Lower leg skin (tissue), 4 donors: ENCODE results near the gene FGF2. TPM values are rescaled to one million over a fixed set of nuclear protein-coding genes. Genes with fewer than 3 reads are reported as not detected.

Source experiments
- DNase-seq, 2 donors: peaks; one replicate each; pipeline ENCODE4 v3.0.0-alpha.2; 2019; ENCODE audit warnings: low spot score in 2 of 2
- H3K4me3 ChIP-seq: fragments of 200-600 bp; sonication (generic); 2 replicates; pipeline ENCODE4 v1.5.1; 2017; ENCODE audit warnings: mild to moderate bottlenecking, low read depth; ENCODE audit not compliant: poor library complexity, severe bottlenecking
- CTCF ChIP-seq, 3 donors: fragments of 450-650 bp; IDR thresholded peaks; one replicate each; pipeline ENCODE4 v1.5.1; 2016; ENCODE audit warnings: antibody characterized with exemption in 3 of 3, mild to moderate bottlenecking in 3 of 3, moderate library complexity in 2 of 3
- POLR2A ChIP-seq, 2 donors: fragments of 450-650 bp; IDR thresholded peaks; one replicate each; pipeline ENCODE4 v1.6.1; 2016 to 2017; ENCODE audit warnings: antibody characterized with exemption in 2 of 2, mild to moderate bottlenecking in 1 of 2, moderate library complexity in 1 of 2
- WGBS, 2 donors: methylation state at CpG; one replicate each; pipeline ENCODE4 v1.1.5; 2018; 5-methylcytosine and 5-hydroxymethylcytosine counted together
- intact Hi-C: fragments of 100-400 bp; cut with DNase I; formaldehyde crosslinking; loops from one replicate; pipeline ENCODE4 v1.15.0; 2023; ENCODE audit warnings: low total_unique reads
- total RNA-seq, 4 donors: library from RNA; depleted of rRNA; stranded (reverse); fragments of >200 nt; gene quantifications; one replicate each; pipeline ENCODE4 v1.1.0, GENCODE V29; 2016

FGF2 gene
- total RNA-seq, 4 donors from 2014 or later = 4.8 to 6.1 (median 5.0) TPM

- 67 to 70% methylated on average over 2 of the region's 2 CpGs for WGBS, 2 donors
- TF ChIP-seq CTCF (IDR thresholded peaks at IDR 0.05) (no peak), POLR2A (IDR thresholded peaks at IDR 0.05) (no peak)
- no peak for DNase-seq
- intact Hi-C loops = no loop called here
- H3K4me3 ChIP-seq = no peak overlapping the region
These were observed 83.1 kb downstream of the FGF2 start for GRCh38 chr4:122909683-122910082.

GRCh38 chr4:122911588-122911987 lies 85.0 kb downstream of the FGF2 start:
- no peak for TF ChIP-seq POLR2A (IDR thresholded peaks at IDR 0.05)
- no peak for TF ChIP-seq CTCF (IDR thresholded peaks at IDR 0.05)
- DNase-seq = no peak
- H3K4me3 ChIP-seq = no peak overlapping the region
- WGBS, 2 donors = 89 to 95% methylated on average over 1 of the region's 1 CpG
- intact Hi-C loops = no loop called here

DNA sequence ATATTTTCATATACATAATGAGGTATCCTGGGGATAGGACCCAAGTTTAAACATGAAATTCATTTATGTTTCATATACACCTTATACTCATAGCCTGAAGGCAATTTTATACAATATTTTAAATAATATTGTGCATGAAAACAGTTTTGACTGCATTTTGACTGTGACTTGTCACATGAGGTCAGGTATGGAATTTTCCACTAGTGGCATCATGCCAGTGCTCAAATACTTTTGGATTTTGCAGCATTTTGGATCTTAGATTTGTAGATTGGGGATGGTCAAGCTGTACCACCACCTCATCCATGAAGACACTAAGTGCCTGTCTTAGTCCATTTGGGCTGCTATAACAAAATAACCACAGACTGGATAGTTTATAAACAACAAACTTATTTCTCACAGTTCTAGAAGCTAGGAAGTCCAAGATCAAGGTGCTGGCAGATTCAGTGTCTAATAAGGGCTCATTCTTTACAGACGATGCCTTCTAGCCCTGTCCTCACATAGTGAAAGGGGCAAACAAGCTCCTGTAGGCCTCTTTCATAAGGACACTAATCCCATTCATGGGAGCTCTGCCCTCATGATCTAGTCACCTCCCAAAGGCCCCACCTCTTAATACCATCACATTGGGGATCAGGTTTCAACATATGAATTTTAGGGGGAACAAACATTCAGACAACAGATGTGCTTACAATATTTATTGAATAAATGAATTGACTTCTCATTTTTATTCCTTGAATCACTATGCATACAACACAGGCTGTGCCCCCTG lies 86.4 kb downstream of the FGF2 start:
- H3K4me3 ChIP-seq = no peak overlapping the region
- intact Hi-C loops = no loop called here
- no peak for DNase-seq
- WGBS, 2 donors = 86 to 90% methylated on average over 1 of the region's 1 CpG
- TF ChIP-seq CTCF (IDR thresholded peaks at IDR 0.05) = no peak
- TF ChIP-seq POLR2A (IDR thresholded peaks at IDR 0.05) = no peak

- 45 to 50% methylated on average over 4 of the region's 4 CpGs for WGBS, 2 donors
- intact Hi-C loops = no loop called here
- H3K4me3 ChIP-seq = no peak overlapping the region
- no peak for DNase-seq
- no peak for TF ChIP-seq POLR2A (IDR thresholded peaks at IDR 0.05)
- TF ChIP-seq CTCF (IDR thresholded peaks at IDR 0.05) = no peak
These were observed 87.8 kb downstream of the FGF2 start for GRCh38 chr4:122914292-122914904.

DNA sequence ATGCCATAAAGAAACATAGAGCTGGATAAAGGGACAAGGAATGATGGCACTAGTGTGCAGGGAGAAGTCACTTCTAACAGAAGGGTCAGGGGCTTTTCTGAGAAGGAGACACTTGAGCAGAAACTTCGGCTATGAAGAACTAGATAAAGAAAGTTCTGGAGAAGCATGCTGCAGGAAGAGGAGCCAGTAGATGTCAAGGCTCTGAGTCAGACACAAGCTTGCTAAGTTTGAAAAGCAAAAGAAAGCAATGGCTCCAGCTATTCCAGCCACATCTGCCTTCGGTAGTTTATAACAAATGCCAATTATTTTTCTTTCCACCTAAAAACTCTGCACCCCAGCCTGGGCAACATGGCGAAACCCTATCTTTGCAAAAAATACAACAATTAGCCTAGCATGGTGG lies 88.3 kb downstream of the FGF2 start:
- WGBS, 2 donors = 71 to 79% methylated on average over 3 of the region's 3 CpGs

More for the DNA sequence above, 88.3 kb downstream of the FGF2 start:
- TF ChIP-seq CTCF (IDR thresholded peaks at IDR 0.05) = no peak
- intact Hi-C loops = no loop called here
- H3K4me3 ChIP-seq = no peak overlapping the region
- DNase-seq = no peak
